Measurements from ENCODE around the gene SPDYE6.
"Not testable (repeated sequence)": the region's sequence is repeated elsewhere in the genome, so short reads cannot be mapped to it uniquely, and the experiment has no call there.

DNA sequence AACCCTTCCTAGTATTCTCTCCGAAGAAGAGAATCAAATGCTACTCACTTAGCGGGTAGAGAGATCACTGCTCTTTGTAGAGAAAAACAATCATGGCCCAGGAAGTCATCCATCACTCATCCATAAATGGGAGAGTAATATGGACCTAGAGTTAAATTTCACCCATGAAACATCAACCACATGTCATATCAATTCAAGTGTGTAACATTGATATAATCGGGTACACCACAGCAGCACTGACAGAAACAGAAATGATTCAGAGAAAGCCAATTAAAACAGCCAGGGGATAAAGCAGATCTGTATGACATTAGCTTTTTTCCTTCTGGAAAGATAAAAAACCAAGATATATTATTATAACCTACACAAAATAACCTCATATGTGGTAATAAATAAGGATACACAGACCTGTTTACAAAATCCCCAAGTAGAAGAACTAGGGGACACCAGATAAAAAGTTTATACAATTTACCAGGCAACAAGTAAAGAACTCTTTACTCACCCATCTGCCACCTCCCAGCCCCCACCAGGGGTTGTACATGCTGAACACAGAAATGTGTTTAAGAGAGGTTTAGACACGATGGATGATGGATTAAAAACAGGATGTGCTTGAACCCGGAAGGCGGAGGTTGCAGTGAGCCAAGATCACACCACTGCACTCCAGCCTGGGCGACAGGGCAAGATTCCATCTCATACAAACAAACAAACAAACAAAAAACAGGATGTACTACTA lies 25.6 kb upstream of the SPDYE6 start:
- TF ChIP-seq, protein P1, sequence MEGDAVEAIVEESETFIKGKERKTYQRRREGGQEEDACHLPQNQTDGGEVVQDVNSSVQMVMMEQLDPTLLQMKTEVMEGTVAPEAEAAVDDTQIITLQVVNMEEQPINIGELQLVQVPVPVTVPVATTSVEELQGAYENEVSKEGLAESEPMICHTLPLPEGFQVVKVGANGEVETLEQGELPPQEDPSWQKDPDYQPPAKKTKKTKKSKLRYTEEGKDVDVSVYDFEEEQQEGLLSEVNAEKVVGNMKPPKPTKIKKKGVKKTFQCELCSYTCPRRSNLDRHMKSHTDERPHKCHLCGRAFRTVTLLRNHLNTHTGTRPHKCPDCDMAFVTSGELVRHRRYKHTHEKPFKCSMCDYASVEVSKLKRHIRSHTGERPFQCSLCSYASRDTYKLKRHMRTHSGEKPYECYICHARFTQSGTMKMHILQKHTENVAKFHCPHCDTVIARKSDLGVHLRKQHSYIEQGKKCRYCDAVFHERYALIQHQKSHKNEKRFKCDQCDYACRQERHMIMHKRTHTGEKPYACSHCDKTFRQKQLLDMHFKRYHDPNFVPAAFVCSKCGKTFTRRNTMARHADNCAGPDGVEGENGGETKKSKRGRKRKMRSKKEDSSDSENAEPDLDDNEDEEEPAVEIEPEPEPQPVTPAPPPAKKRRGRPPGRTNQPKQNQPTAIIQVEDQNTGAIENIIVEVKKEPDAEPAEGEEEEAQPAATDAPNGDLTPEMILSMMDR (conservative IDR thresholded peaks at IDR 0.05): not testable (repeated sequence)
- not testable (repeated sequence) for TF ChIP-seq ZFX (IDR thresholded peaks at IDR 0.05)
